Measurements from ENCODE around the gene VIL1.

VIL1 gene

GRCh38 chr2:218401890-218402289 lies 17.0 kb upstream of the VIL1 start:
- Histone ChIP-seq H3K9me3 (no peaks in the 10 kb centered on the region), H3K36me3 (peaks cover 46% of the 10 kb centered on the region), H3K27me3 (no peaks in the 10 kb centered on the region), H3K27ac (peak overlapping the region; percentile 99), H3K4me3 (ENCODE audit: low read depth in 1 of 2, low read length in 1 of 2) (peak overlapping the region; percentile 94 to 97), H3K4me1 (ENCODE audit: control insufficient read depth in 1 of 2, insufficient read depth in 1 of 2, low read depth in 1 of 2, low read length in 1 of 2) (peaks cover 70 to 77% of the 10 kb centered on the region in 2 experiments)
- TF ChIP-seq CTCF (IDR thresholded peaks at IDR 0.05): peak; percentile 21

GRCh38 chr2:218402491-218402901 lies 16.4 kb upstream of the VIL1 start:
- Histone ChIP-seq H3K4me3 (ENCODE audit: low read depth in 1 of 2, low read length in 1 of 2) (peak overlapping the region; percentile 94 to 97), H3K36me3 (peaks cover 46% of the 10 kb centered on the region), H3K27me3 (no peaks in the 10 kb centered on the region), H3K9me3 (no peaks in the 10 kb centered on the region), H3K4me1 (ENCODE audit: control insufficient read depth in 1 of 2, insufficient read depth in 1 of 2, low read depth in 1 of 2, low read length in 1 of 2) (peaks cover 70 to 77% of the 10 kb centered on the region in 2 experiments), H3K27ac (peak overlapping the region; percentile 99)
- no peak for TF ChIP-seq CTCF (IDR thresholded peaks at IDR 0.05)

- TF ChIP-seq CTCF (IDR thresholded peaks at IDR 0.05): no peak
- peak overlapping the region; percentile 99 for H3K27ac ChIP-seq
- H3K27me3 ChIP-seq: no peaks in the 10 kb centered on the region
- H3K9me3 ChIP-seq: no peaks in the 10 kb centered on the region
- peaks cover 70 to 77% of the 10 kb centered on the region in 2 experiments for H3K4me1 ChIP-seq (ENCODE audit: control insufficient read depth in 1 of 2, insufficient read depth in 1 of 2, low read depth in 1 of 2, low read length in 1 of 2)
- peak overlapping the region in 1 of 2 experiments; percentile 94 for H3K4me3 ChIP-seq (ENCODE audit: low read depth in 1 of 2, low read length in 1 of 2)
- peaks cover 46% of the 10 kb centered on the region for H3K36me3 ChIP-seq
Observed at GRCh38 chr2:218402911-218403411, 16.0 kb upstream of the VIL1 start.

GRCh38 chr2:218403810-218404209 lies 15.1 kb upstream of the VIL1 start:
- Histone ChIP-seq H3K4me1 (ENCODE audit: control insufficient read depth in 1 of 2, insufficient read depth in 1 of 2, low read depth in 1 of 2, low read length in 1 of 2) (peaks cover 72 to 75% of the 10 kb centered on the region in 2 experiments), H3K9me3 (no peaks in the 10 kb centered on the region), H3K27ac (peak overlapping the region; percentile 99), H3K36me3 (peaks cover 46% of the 10 kb centered on the region), H3K27me3 (no peaks in the 10 kb centered on the region), H3K4me3 (ENCODE audit: low read depth in 1 of 2, low read length in 1 of 2) (peak overlapping the region; percentile 12 to 32)
- TF ChIP-seq CTCF (IDR thresholded peaks at IDR 0.05): no peak

- TF ChIP-seq CTCF (IDR thresholded peaks at IDR 0.05): no peak
- peak overlapping the region; percentile 12 to 32 for H3K4me3 ChIP-seq (ENCODE audit: low read depth in 1 of 2, low read length in 1 of 2)
- peaks cover 72 to 74% of the 10 kb centered on the region in 2 experiments for H3K4me1 ChIP-seq (ENCODE audit: control insufficient read depth in 1 of 2, insufficient read depth in 1 of 2, low read depth in 1 of 2, low read length in 1 of 2)
- H3K27me3 ChIP-seq: no peaks in the 10 kb centered on the region
- peak overlapping the region; percentile 99 for H3K27ac ChIP-seq
- no peaks in the 10 kb centered on the region for H3K9me3 ChIP-seq
- peaks cover 46% of the 10 kb centered on the region for H3K36me3 ChIP-seq
Observed at GRCh38 chr2:218404351-218405085, 14.4 kb upstream of the VIL1 start.

All from neutrophil (primary cell).